Adipocyte (in vitro differentiated cells): ENCODE data around the gene PTPRN2.

Experiments used
- DNase-seq: peaks from one replicate; pipeline ENCODE4 v3.0.0-alpha.2; 2015; ENCODE audit warnings: low read depth
- H3K27me3 ChIP-seq: replicated peaks from 2 replicates; pipeline ENCODE4 v1.7.0; 2013; ENCODE audit warnings: mild to moderate bottlenecking, low read length, moderate library complexity; ENCODE audit not compliant: control insufficient read depth, insufficient read depth
- H3K36me3 ChIP-seq: 2 replicates; pipeline ENCODE4 v1.7.0; 2013; ENCODE audit warnings: low read length, mild to moderate bottlenecking, moderate library complexity; ENCODE audit not compliant: control insufficient read depth, insufficient read depth, severe bottlenecking
- H3K4me1 ChIP-seq: 2 replicates; pipeline ENCODE4 v1.7.0; 2013; ENCODE audit warnings: mild to moderate bottlenecking, low read length, moderate library complexity; ENCODE audit not compliant: control insufficient read depth, insufficient read depth
- H3K4me3 ChIP-seq: 2 replicates; pipeline ENCODE4 v1.7.0; 2013; ENCODE audit warnings: mild to moderate bottlenecking, low read length, moderate library complexity
- H3K9ac ChIP-seq: 2 replicates; pipeline ENCODE4 v1.7.0; 2013; ENCODE audit warnings: mild to moderate bottlenecking, low read length, moderate library complexity
- H3K9me3 ChIP-seq: 2 replicates; pipeline ENCODE4 v1.7.0; 2013; ENCODE audit warnings: mild to moderate bottlenecking, low read length, moderate library complexity; ENCODE audit not compliant: control insufficient read depth

PTPRN2 gene

DNA sequence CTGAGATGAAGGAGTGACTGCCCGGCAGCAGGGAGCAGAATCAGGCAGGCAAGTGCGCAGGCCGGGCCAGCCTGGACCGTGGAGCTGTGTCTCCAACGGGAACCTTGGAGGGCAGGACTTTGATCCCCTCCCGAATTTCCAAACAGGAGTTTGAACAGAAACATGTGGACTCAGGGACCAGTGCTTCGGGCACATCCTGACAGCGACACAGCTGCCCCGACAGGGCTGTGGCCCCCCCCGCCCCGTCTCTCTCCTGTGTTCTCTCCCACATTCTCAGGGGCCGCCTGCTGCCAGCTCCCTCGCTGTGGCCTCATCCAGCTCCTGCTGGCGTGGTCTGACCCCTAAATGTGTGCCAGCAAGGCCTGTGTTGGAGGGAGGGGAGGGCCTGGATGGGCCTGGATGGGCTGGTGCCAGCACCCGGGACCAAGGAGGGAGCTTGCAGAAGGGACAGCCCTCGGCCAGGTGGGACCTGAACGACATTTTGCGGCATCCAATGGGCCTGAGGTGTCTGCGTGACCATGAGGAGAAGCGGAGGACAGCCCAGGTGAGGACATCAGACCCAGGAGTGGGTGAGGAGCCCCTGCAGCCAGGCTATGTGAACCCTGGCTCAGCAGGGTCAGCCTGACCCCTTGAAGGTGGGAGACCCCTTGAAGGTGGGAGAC is 1027.9 kb downstream of the PTPRN2 start:
- H3K36me3 ChIP-seq = no peaks in the 10 kb centered on the region
- H3K9me3 ChIP-seq = no peaks in the 10 kb centered on the region
- H3K27me3 ChIP-seq = no peaks in the 10 kb centered on the region
- no peaks in the 10 kb centered on the region for H3K4me1 ChIP-seq
- no peak for DNase-seq
- H3K9ac ChIP-seq = no peak overlapping the region
- H3K4me3 ChIP-seq = no peak overlapping the region

DNA sequence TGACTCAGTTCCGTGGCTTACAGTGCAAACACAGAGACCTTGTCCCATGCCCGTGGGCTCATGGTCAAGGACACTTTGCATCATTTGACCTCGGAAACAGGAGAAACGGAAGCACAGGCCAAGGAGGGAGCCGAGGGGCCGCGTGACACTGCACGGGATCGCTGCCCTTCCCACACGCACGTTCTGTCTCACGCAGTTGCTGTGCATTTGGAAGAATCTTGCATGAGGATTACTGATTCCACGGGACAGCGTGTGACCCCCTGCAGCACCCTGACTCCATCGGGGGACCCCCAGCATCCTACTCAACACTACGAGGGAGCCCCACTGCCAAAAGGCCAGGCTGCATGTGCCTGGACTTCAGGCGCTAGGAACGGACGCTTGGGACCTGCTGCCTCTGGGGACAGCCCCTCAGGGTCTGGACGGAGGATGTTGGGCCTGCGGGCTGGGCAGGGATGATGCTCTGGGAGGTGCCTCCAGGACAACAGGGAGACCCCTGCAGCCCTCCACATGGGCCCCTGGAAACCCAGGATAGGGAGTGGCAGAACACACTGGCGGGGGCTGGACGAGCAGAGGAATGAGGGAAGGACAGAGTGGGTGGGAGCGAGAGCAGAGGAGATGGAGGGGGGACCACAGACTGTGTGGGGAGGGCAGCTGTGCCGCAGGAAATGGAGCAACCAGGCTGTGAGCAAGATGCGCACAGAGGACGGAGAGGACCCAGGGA is 1028.6 kb downstream of the PTPRN2 start:
- no peaks in the 10 kb centered on the region for H3K36me3 ChIP-seq
- no peaks in the 10 kb centered on the region for H3K9me3 ChIP-seq
- H3K4me1 ChIP-seq = no peaks in the 10 kb centered on the region
- no peaks in the 10 kb centered on the region for H3K27me3 ChIP-seq
- no peak overlapping the region for H3K9ac ChIP-seq
- DNase-seq = no peak
- no peak overlapping the region for H3K4me3 ChIP-seq

DNA sequence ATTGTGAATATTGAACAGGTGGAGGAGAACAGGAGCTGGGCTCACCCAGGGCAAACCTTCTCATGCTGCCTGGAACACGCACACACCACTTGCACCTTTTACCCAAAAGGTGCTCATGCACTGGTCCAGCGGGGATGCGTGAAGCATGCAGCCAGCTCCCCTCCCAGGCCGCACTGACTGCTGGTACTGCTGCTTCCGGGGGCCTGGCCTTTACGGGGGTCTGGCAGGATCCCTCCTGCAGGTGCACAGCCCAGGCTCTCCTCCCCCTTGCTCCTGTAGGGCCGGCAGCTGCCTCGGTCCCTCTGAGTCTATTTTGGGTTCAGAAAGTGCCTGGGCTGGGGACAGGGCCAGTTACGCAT is 1029.1 kb downstream of the PTPRN2 start:
- Histone ChIP-seq H3K27me3 (no peaks in the 10 kb centered on the region), H3K9me3 (no peaks in the 10 kb centered on the region), H3K4me3 (no peak overlapping the region), H3K4me1 (no peaks in the 10 kb centered on the region), H3K9ac (no peak overlapping the region), H3K36me3 (no peaks in the 10 kb centered on the region)
- no peak for DNase-seq

DNA sequence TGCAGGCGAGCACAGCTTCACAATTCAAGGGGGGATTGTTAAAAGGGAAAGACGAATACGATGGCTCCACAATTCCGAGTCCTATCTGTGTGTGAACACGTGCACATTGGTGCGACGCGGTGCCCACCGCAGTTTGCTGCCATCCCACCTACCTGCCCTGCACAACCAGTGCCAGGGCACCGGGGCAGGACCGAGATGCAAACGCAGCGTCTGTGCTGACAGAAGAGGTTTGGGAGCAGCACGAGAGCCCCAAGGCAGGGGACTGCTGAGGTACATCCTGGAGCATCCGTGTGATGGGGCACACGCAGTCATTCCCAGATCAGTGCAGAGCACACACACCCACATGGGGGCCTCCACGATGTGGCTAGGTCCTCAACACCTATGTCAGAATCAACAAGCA is 1029.6 kb downstream of the PTPRN2 start:
- DNase-seq = no peak
- Histone ChIP-seq H3K9ac (no peak overlapping the region), H3K4me1 (no peaks in the 10 kb centered on the region), H3K9me3 (no peaks in the 10 kb centered on the region), H3K27me3 (no peaks in the 10 kb centered on the region), H3K36me3 (no peaks in the 10 kb centered on the region), H3K4me3 (no peak overlapping the region)

DNA sequence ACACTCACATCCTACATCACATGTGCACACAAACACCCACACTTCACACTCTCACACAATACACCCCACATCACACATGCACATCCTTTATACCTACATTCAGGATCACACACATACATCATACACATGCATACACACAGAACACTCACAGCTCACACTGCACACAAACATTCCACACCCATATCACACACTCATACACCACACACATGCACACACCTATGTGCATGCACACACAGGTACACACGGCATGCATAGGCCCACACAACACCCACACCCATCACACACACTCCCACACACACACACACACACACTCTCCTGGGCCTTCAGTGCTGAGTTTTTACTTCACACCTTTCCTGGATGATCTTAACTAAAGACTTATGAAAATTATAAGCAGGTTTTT is 1030.4 kb downstream of the PTPRN2 start:
- no peak for DNase-seq

DNA sequence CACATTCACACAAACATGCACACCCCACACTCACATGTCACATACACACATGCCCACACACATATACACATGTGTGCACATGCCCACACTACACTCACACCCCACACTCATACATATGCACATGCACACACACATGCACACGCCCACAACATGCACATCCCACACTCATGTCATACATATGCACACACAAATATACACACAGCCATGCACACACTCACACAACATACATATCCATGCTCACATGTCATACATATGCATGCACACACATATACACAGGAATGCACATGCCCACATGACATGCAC is 1031.0 kb downstream of the PTPRN2 start:
- no peaks in the 10 kb centered on the region for H3K4me1 ChIP-seq
- H3K27me3 ChIP-seq = no peaks in the 10 kb centered on the region
- no peak for DNase-seq
- H3K4me3 ChIP-seq = no peak overlapping the region
- no peaks in the 10 kb centered on the region for H3K36me3 ChIP-seq
- no peaks in the 10 kb centered on the region for H3K9me3 ChIP-seq
- H3K9ac ChIP-seq = no peak overlapping the region

More for the DNA sequence above, 1030.4 kb downstream of the PTPRN2 start:
- no peaks in the 10 kb centered on the region for H3K9me3 ChIP-seq
- no peaks in the 10 kb centered on the region for H3K4me1 ChIP-seq
- H3K4me3 ChIP-seq = no peak overlapping the region
- no peaks in the 10 kb centered on the region for H3K36me3 ChIP-seq
- H3K27me3 ChIP-seq = no peaks in the 10 kb centered on the region
- H3K9ac ChIP-seq = no peak overlapping the region

DNA sequence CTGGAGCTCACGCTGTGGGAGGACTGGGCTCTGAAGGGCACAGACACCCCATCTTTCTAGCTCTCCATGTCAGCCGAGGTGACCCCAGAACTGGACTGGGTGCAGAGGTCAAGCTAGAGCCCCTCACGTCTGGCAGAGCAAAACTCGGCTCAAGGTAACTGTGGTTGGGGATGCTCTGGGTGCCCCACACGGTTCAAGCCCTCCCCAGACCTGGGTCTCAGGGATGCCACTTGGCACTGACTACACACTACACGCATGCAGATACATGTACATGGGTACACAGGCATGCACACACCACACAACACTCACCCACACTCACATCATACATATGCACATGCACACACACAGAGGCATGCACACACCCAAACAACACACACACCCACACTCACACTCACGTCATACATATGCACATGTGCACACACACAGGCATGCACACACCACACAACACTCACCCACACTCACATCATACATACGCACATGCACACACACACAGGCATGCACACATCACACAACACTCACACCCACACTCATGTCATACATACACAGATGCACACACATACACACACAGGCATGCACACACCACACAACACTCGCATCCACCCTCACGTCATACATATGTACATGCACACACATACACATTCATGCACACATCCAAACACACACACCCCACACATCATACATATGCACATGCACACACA is 1031.5 kb downstream of the PTPRN2 start:
- H3K4me1 ChIP-seq = no peaks in the 10 kb centered on the region
- H3K9me3 ChIP-seq = no peaks in the 10 kb centered on the region
- no peak overlapping the region for H3K9ac ChIP-seq
- H3K36me3 ChIP-seq = no peaks in the 10 kb centered on the region
- H3K4me3 ChIP-seq = no peak overlapping the region
- no peaks in the 10 kb centered on the region for H3K27me3 ChIP-seq
- no peak for DNase-seq

DNA sequence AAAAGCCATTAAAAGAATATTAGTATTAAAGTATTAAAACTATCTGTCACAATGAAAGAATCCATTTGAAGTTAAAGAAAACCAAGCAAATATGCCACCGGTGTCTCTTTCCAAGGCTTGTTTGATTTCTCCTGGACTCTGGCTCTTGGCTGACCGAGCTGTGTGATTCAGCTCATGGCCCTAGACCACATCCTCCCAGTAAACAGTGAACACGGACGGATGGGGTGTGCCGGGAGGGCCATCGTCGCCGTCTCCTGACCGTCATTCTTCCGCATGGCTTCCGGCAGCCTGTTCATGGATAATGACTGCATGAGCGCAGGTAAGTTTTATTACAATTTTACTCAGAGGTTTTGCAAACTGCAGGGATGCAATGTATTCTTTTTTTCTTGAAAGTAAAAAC is 1032.3 kb downstream of the PTPRN2 start:
- H3K36me3 ChIP-seq = no peaks in the 10 kb centered on the region
- H3K27me3 ChIP-seq = no peaks in the 10 kb centered on the region
- H3K4me3 ChIP-seq = no peak overlapping the region
- H3K9me3 ChIP-seq = no peaks in the 10 kb centered on the region
- no peaks in the 10 kb centered on the region for H3K4me1 ChIP-seq
- H3K9ac ChIP-seq = no peak overlapping the region
- no peak for DNase-seq

DNA sequence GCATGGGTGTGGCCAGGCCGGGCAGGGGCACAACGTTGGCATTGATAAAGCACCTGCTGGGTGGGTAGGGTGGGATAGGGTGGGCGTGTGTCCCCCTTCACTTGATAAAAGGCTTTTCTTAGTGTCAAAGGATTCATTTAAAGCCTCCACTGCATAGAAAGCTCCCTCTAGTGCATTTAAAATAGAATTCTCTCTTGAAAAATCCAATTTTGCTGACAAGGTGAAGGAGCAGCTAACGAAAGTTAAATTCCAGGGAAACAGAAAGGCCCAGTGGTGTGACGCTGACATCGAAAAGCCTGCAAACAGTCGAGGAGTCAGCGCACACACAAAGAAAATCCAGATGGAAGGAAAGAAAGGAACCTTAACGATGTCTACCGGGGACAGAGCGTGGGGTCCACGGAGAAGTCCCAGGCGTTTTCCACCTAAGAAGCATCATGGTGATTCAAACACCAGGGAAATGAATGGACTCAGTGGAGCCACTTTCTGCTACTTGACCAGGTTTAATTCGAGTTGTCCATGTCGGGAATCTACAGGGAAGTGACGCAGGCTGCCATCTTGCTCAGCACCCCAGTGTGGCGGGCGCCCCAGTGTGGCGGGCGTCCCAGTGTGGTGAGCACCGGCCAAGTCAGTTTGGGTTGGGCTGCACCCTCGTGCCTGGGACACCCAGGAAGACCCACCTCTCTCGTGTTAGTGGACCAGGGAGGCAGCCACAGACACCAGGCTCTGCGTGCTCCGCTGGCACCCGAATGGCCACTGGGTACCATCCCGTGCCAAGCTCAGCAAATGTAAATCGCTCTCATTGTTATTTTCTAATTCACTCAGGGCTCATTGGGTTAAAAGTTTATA is 1033.0 kb downstream of the PTPRN2 start:
- no peaks in the 10 kb centered on the region for H3K9me3 ChIP-seq
- no peaks in the 10 kb centered on the region for H3K4me1 ChIP-seq
- no peak for DNase-seq
- no peaks in the 10 kb centered on the region for H3K27me3 ChIP-seq
- H3K36me3 ChIP-seq = no peaks in the 10 kb centered on the region
- H3K4me3 ChIP-seq = no peak overlapping the region
- H3K9ac ChIP-seq = no peak overlapping the region

DNA sequence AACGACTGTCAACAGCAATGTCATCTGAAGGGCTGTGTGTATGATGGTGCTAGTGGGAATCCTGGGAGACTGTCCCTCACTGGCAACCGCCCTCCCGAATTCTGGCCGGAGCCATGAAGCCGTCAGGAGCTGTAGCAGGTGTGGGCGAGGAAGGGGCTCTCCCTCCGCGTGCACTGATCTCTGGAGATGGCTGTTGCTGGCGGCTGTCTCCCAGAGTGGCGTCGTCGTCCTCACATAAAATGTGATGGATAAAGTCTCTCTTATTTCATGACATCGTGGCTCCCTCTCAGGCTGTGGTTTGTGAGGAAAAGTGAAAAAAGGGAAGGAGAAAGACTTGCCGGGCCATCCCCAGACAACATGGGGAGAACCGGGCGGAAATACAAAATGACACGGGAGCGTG is 1034.4 kb downstream of the PTPRN2 start:
- DNase-seq = no peak
- no peaks in the 10 kb centered on the region for H3K27me3 ChIP-seq
- no peak overlapping the region for H3K4me3 ChIP-seq
- H3K4me1 ChIP-seq = no peaks in the 10 kb centered on the region
- H3K9me3 ChIP-seq = no peaks in the 10 kb centered on the region
- H3K36me3 ChIP-seq = no peaks in the 10 kb centered on the region
- no peak overlapping the region for H3K9ac ChIP-seq

DNA sequence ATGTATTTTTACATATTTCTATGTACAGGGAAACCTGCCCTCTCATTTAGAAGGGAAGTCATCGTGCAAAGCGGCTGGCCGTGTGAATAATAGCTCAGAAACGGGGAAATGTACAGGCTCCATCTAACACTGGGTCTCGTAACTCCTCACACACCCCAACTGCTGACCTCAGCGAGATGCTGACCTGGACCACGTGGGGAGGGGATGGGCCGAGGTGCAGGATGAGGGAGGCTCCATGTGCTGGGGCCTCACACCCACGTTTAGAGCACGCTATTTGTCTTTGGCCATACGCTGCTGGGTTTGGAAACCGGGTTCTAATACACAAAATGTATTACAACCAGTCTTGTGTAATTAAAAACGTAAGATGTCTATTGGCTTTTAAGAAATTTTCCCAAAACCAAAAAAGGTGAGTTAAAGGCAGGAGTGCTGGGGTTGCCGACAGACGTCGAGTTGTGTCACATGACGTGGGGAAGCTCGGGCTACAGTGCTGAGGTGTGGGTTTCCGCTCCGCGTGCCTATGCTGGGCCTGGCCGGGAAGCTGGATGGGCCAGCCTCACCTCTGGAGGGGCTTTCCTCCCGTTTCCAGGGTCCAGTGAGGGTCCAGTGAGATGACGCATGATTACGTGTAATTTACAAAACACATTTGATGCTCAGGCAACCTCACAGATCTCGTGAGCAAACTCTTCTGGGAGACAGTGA is 1035.2 kb downstream of the PTPRN2 start:
- Histone ChIP-seq H3K4me1 (no peaks in the 10 kb centered on the region), H3K27me3 (no peaks in the 10 kb centered on the region), H3K9ac (no peak overlapping the region), H3K36me3 (no peaks in the 10 kb centered on the region), H3K9me3 (no peaks in the 10 kb centered on the region), H3K4me3 (no peak overlapping the region)
- no peak for DNase-seq
